ENCODE results near the gene ZNF664.

DNA sequence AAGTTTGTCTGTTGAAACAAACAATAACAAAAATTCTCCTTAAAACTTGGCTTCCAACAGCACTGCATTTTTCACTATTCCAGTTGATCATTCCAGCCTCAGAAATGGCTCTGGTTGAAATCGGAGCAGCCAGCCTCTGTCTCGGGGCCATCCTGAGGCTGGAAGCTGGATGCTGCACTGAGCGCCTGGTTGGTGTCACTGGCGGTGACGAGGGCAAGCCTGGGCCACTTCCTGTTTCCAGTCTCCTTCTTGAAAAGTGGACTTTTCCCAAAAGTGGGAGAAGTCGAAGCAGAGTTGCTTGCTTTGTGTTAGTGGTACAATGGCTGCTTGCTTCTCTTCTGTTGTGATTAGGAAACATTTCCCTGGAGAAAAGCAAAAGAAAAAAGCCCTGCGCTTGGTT is 49.1 kb upstream of the ZNF664 start:
- no peak for TF ChIP-seq EZH2 (IDR thresholded peaks at IDR 0.05; ENCODE audit: low read depth)
- TF ChIP-seq, protein P1, sequence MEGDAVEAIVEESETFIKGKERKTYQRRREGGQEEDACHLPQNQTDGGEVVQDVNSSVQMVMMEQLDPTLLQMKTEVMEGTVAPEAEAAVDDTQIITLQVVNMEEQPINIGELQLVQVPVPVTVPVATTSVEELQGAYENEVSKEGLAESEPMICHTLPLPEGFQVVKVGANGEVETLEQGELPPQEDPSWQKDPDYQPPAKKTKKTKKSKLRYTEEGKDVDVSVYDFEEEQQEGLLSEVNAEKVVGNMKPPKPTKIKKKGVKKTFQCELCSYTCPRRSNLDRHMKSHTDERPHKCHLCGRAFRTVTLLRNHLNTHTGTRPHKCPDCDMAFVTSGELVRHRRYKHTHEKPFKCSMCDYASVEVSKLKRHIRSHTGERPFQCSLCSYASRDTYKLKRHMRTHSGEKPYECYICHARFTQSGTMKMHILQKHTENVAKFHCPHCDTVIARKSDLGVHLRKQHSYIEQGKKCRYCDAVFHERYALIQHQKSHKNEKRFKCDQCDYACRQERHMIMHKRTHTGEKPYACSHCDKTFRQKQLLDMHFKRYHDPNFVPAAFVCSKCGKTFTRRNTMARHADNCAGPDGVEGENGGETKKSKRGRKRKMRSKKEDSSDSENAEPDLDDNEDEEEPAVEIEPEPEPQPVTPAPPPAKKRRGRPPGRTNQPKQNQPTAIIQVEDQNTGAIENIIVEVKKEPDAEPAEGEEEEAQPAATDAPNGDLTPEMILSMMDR (conservative IDR thresholded peaks at IDR 0.05) = no peak
